K562 (cell line): Measurements from ENCODE around the gene MAP1LC3B2. TPM values are rescaled to one million over a fixed set of nuclear protein-coding genes. Genes with fewer than 3 reads are reported as not detected.

Source experiments
- ARID1B ChIP-seq: fragments of 450-650 bp; IDR thresholded peaks from 2 replicates; pipeline ENCODE4 v1.6.1; 2016; ENCODE audit warnings: antibody characterized with exemption, mild to moderate bottlenecking, inconsistent platforms
- ATF1 ChIP-seq, 2 experiments: fragments of 450-650 bp in 1 of 2; IDR thresholded peaks; 2 replicates each; pipeline ENCODE4 v1.6.1; 2016; ENCODE audit warnings: missing compliant biosample characterization in 1 of 2, missing genetic modification characterization in 1 of 2
- BCOR ChIP-seq: fragments of 450-650 bp; IDR thresholded peaks from 2 replicates; pipeline ENCODE4 v1.6.1; 2016
- CREB3 ChIP-seq: fragments of 450-650 bp; conservative IDR thresholded peaks from 2 replicates; pipeline ENCODE4 v1.6.1; 2016; ENCODE audit warnings: missing genetic modification characterization, low read depth, mild to moderate bottlenecking, missing compliant biosample characterization, moderate library complexity
- CTBP1 ChIP-seq: fragments of 450-650 bp; IDR thresholded peaks from 2 replicates; pipeline ENCODE4 v1.6.1; 2016; ENCODE audit warnings: borderline replicate concordance
- ESRRA ChIP-seq: fragments of 450-650 bp; IDR thresholded peaks from 2 replicates; pipeline ENCODE4 v1.6.1; 2014; ENCODE audit warnings: low read depth, mild to moderate bottlenecking, moderate library complexity, borderline replicate concordance
- FOXK2 ChIP-seq, 2 experiments: fragments of 450-650 bp; IDR thresholded peaks in 1 of 2; conservative IDR thresholded peaks in 1 of 2; 2 replicates each; pipeline ENCODE4 v1.6.1; 2016; ENCODE audit warnings: low read depth in 2 of 2, mild to moderate bottlenecking in 1 of 2
- HOMEZ ChIP-seq: fragments of 250-450 bp; sonication (Bioruptor Pico); IDR thresholded peaks from 2 replicates; pipeline ENCODE4 v1.4.0; 2020; ENCODE audit warnings: mild to moderate bottlenecking, moderate library complexity
- JUND ChIP-seq, 2 experiments: IDR thresholded peaks; 2 replicates in 1 of 2; 3 replicates in 1 of 2; pipeline ENCODE4 v1.6.1; 2011; ENCODE audit warnings: borderline replicate concordance in 2 of 2, low read depth in 2 of 2, low read length in 2 of 2, improper control_type of control experiment in 1 of 2, missing biosample characterization in 1 of 2, missing genetic modification characterization in 1 of 2, missing genetic modification reagents in 1 of 2
- NFIC ChIP-seq: fragments of 450-650 bp; IDR thresholded peaks from 2 replicates; pipeline ENCODE4 v1.6.1; 2017; ENCODE audit warnings: mild to moderate bottlenecking, inconsistent platforms
- NR2C1 ChIP-seq, 2 experiments: fragments of 450-650 bp; IDR thresholded peaks; 2 replicates each; pipeline ENCODE4 v1.6.1; 2017; ENCODE audit warnings: mild to moderate bottlenecking in 2 of 2, antibody characterized with exemption in 1 of 2, inconsistent platforms in 1 of 2, missing compliant biosample characterization in 1 of 2, missing genetic modification characterization in 1 of 2
- SMAD4 ChIP-seq: fragments of 250-450 bp; sonication (Bioruptor Pico); conservative IDR thresholded peaks from 2 replicates; pipeline ENCODE4 v1.8.0; 2021; ENCODE audit warnings: inconsistent platforms, mild to moderate bottlenecking, moderate library complexity
- SMARCE1 ChIP-seq: fragments of 450-650 bp; IDR thresholded peaks from 2 replicates; pipeline ENCODE4 v1.7.1; 2016; ENCODE audit warnings: mild to moderate bottlenecking
- SUPT5H ChIP-seq: fragments of 450-650 bp; IDR thresholded peaks from 2 replicates; pipeline ENCODE4 v1.6.1; 2016
- TAF7 ChIP-seq: fragments of 450-650 bp; IDR thresholded peaks from 2 replicates; pipeline ENCODE4 v1.6.1; 2016; ENCODE audit warnings: missing genetic modification characterization, missing compliant biosample characterization
- TFAP4 ChIP-seq: sonication (generic); formaldehyde crosslinking; IDR thresholded peaks from 2 replicates; pipeline ENCODE4 v1.8.0; 2022; ENCODE audit warnings: missing genetic modification reagents, mild to moderate bottlenecking, moderate library complexity, borderline replicate concordance
- YY1 ChIP-seq, 3 experiments: IDR thresholded peaks; 2 replicates each; pipeline ENCODE4 v1.6.1; 2011; ENCODE audit warnings: low read length in 2 of 3, mild to moderate bottlenecking in 2 of 3, moderate library complexity in 2 of 3, borderline replicate concordance in 1 of 3, control low read depth in 1 of 3, low read depth in 1 of 3; ENCODE audit not compliant: insufficient read depth in 3 of 3, insufficient replicate concordance in 2 of 3, control insufficient read depth in 1 of 3, insufficient read length in 1 of 3; ENCODE audit errors: extremely low read depth in 1 of 3
- ZNF324 ChIP-seq: fragments of 250-450 bp; sonication (Bioruptor Pico); IDR thresholded peaks from 2 replicates; pipeline ENCODE4 v1.4.0; 2020; ENCODE audit warnings: mild to moderate bottlenecking
- ZNF354B ChIP-seq: fragments of 250-450 bp; sonication (Bioruptor Pico); IDR thresholded peaks from 2 replicates; pipeline ENCODE4 v1.4.0; 2020
- ZNF589 ChIP-seq: fragments of 200-800 bp; sonication (Bioruptor generic); IDR thresholded peaks from 2 replicates; pipeline ENCODE4 v1.6.1; 2016; ENCODE audit warnings: low read depth, missing genetic modification characterization, missing compliant biosample characterization
- polyA plus RNA-seq, 8 experiments: library from polyadenylated mRNA; depleted of rRNA in 4 of 8; stranded (reverse) in 5 of 8; unstranded in 3 of 8; fragments of >200 nt; fragmentation: Nextera tagmentation in 2 of 8; fragmentation: Illumina TruSeq in 1 of 8; extraction: Ambion mirVana in 2 of 8; extraction: Trizol in 1 of 8; gene quantifications; 2 replicates each; pipeline versions ENCODE4 v1.2.1 to v1.2.3, GENCODE V29; 2011 to 2014; ENCODE audit warnings: inconsistent platforms in 1 of 8, missing spikeins in 1 of 8
- total RNA-seq, 7 experiments: library from RNA; depleted of rRNA in 6 of 7; stranded (reverse); fragments of >200 nt in 6 of 7; fragmentation: Illumina TruSeq in 2 of 7; extraction: Trizol in 2 of 7; gene quantifications; 2 replicates each; pipeline versions ENCODE4 v1.2.1 to v1.2.3, GENCODE V29; 2011 to 2021; ENCODE audit warnings: low replicate concordance in 1 of 7
- TF ChIP-seq, protein P1 (sequence below): sonication (generic); formaldehyde crosslinking; IDR thresholded peaks from 2 replicates; pipeline ENCODE4 v1.8.0; 2022; ENCODE audit warnings: mild to moderate bottlenecking, missing genetic modification reagents

The MAP1LC3B2 gene
- total and polyA plus RNA-seq, 9 of the 15 experiments (the other 6 are each of a cell fraction or from before 2014, with no cell fraction given) = 0.53 to 2.8 (median 0.76) TPM; not detected in 2

DNA sequence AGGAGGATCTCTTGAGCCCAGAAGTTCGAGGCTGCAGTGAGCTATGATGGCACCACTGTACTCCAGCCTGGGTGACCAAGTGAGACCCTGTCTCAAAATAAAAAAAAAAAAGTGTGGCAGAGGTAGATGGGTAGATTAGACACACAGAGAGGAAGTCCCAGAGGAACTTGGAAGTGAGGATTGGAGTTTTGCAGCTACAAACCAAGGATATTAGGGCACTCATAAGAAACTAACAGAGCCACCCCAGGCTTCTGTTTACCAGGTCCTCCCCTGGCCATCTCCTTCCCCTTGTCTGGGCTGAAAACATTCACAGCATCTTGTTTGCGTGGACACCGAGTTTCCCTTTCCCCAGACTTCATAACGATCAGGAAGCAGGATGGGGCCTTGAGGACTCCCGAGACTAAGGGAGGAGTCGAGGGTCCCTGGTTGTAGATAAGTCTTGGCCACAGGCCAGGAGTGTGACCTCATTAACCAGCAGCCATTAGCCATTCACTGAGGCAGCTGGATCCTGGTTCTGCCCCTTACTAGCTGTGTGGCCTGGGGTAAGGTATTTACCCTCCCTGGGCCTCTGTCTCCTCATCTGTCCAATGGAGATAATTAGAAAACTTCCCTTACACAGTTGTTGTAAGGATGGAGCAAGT lies 2.1 kb downstream of the MAP1LC3B2 start (continued):
- TF ChIP-seq ARID1B (peak; percentile 28; the same call in 1 of the 2 replicates), CTBP1 (no peak), NFIC (peak; percentile 98), ESRRA (no peak), ZNF589 (CRISPR knock-in tag) (peak; percentile 83; the same call in 1 of the 2 replicates), SUPT5H (no peak), ATF1 (CRISPR knock-in tag; IDR thresholded peaks at IDR 0.05) (no peak), ATF1 (tag; IDR thresholded peaks at IDR 0.05) (0 out of 2 replicates have a peak, but pooled peaks have one; percentile 19), NR2C1 (IDR thresholded peaks at IDR 0.05) (no peak), NR2C1 (tag; IDR thresholded peaks at IDR 0.05) (peak; percentile 26; the same call in 1 of the 2 replicates), BCOR (peak; percentile 49; the same call in 1 of the 2 replicates), FOXK2 (conservative IDR thresholded peaks at IDR 0.05 in 1 of 2, IDR thresholded peaks at IDR 0.05 in 1 of 2; ENCODE audit: low read depth in 2 of 2) (no peak), SMARCE1 (0 out of 2 replicates have a peak, but pooled peaks have one; percentile 13), SMAD4 (peak; percentile 62; the same call in 1 of the 2 replicates), TAF7 (tag) (no peak), HOMEZ (CRISPR knock-in tag) (no peak), ZNF324 (CRISPR knock-in tag) (no peak), YY1 (IDR thresholded peaks at IDR 0.05; ENCODE audit: borderline replicate concordance in 1 of 3, control insufficient read depth in 1 of 3, extremely low read depth in 1 of 3, insufficient read depth in 3 of 3, insufficient read length in 1 of 3, insufficient replicate concordance in 2 of 3, low read depth in 1 of 3, low read length in 2 of 3) (peak in 2 of 3 experiments; percentile 13 to 67), ZNF354B (CRISPR knock-in tag) (no peak), TFAP4 (CRISPR knock-in tag) (0 out of 2 replicates have a peak, but pooled peaks have one; percentile 22), CREB3 (tag) (0 out of 2 replicates have a peak, but pooled peaks have one; percentile 15), JUND (IDR thresholded peaks at IDR 0.05; ENCODE audit: borderline replicate concordance, low read depth, low read length) (peak; percentile 72), JUND (tag; IDR thresholded peaks at IDR 0.05; ENCODE audit: borderline replicate concordance, low read depth, low read length) (peak; percentile 51; the same call in 2 of the 3 replicates)
- TF ChIP-seq, protein P1, sequence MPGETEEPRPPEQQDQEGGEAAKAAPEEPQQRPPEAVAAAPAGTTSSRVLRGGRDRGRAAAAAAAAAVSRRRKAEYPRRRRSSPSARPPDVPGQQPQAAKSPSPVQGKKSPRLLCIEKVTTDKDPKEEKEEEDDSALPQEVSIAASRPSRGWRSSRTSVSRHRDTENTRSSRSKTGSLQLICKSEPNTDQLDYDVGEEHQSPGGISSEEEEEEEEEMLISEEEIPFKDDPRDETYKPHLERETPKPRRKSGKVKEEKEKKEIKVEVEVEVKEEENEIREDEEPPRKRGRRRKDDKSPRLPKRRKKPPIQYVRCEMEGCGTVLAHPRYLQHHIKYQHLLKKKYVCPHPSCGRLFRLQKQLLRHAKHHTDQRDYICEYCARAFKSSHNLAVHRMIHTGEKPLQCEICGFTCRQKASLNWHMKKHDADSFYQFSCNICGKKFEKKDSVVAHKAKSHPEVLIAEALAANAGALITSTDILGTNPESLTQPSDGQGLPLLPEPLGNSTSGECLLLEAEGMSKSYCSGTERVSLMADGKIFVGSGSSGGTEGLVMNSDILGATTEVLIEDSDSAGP (CRISPR knock-in tag) = 0 out of 2 replicates have a peak, but pooled peaks have one; percentile 35
